GM19467 (cell line): ENCODE results near the gene SQSTM1.

Experiments
- ATAC-seq: cut with Tn5 transposase; IDR thresholded peaks from one replicate; pipeline ENCODE4 v1.9.1; 2021; ENCODE audit warnings: mild to moderate bottlenecking, moderate library complexity; ENCODE audit not compliant: unreplicated experiment

SQSTM1 gene

GRCh38 chr5:179794575-179794974 is 26.1 kb upstream of the SQSTM1 start:
- no peak for ATAC-seq

- ATAC-seq: no peak
Measured at GRCh38 chr5:179795049-179795862, 25.4 kb upstream of the SQSTM1 start.

GRCh38 chr5:179795863-179796833 is 24.6 kb upstream of the SQSTM1 start:
- peak; percentile 55 for ATAC-seq

DNA sequence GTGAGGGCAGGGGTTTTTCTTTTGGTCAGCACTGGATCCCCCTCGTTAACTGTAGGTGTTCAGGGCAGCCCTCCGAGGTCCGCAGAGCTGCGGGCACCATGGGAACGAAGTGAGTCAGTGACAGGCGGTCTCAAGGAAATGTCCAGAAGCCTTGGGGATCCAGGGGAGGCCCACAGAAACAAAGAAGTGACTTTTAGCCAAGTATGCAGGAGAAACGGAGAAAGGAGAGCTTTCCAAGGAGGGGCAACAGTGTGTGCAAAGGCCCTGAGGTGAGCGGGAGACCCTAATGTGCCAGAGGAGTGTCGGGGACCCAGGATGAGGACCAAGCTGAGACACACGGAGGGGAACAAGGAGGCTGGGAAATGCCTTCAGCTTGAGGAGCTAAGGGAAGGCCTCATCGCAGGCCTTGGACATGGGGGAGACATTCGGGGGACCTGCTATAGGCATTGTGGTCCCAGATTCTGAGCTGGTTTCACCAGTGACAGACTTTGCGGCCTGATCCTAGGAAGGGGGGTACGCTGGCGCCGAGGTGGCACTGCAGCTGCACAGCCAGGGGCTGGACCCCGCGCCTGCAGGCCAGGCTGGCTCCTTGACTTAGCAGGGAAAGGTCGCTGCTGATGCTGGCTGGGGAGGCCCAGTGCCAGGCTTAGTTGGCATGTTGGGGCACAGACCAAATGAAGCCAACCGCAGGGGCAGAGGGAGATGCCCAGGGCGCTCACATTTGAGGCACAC is 23.7 kb upstream of the SQSTM1 start:
- no peak for ATAC-seq

DNA sequence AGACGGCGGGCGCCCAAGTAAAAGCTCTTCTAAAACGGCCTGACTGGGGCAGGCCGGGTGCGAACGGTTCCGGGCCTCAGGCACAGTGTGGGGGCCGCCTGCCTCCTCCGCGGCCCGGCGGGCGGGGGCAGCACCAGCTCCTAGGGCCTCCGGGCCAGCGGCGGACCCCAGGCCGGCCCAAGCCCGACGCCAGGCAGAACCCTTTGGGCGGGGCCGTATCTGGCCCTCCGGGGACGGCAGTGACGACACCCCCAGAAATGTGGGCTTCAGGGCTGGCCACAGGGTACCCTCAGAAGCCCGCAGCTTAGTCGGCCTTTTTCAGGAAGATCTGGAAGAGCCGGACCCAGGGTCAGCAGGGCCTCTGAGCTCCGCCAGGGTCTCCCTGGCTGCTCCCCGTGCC is 23.0 kb upstream of the SQSTM1 start:
- no peak for ATAC-seq

DNA sequence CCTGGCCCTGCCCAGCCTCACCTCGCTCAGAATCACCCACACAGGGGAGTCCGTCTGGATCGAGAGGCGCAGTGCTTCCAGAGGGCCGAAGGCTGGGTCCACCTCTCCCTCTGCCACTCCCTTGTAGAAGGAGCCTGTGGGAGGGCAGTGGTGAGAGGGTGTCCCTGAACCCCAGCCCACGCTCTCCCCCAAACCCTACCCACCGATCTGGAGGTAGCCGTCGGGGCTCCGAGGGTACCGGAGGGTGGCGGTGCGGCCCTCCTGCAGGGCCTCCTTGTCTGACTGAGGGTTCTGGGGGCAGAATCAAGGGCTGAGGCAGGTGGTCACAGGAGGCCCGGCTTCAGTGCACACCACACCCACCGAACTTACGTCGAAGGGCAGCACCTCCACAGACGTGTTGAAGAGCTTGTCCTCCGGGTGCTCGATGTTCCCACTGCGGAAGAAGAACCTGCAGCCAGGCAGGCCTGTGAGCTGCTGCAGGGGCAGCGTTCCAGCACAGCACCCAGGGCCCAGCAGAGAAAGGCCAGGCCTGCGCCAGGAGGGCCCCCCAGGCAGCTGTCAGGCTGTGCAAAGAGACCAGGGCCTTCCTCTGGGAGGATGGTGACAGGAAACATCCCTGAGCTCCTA is 22.4 kb upstream of the SQSTM1 start:
- ATAC-seq: no peak

GRCh38 chr5:179798771-179799643 is 21.7 kb upstream of the SQSTM1 start:
- no peak for ATAC-seq

DNA sequence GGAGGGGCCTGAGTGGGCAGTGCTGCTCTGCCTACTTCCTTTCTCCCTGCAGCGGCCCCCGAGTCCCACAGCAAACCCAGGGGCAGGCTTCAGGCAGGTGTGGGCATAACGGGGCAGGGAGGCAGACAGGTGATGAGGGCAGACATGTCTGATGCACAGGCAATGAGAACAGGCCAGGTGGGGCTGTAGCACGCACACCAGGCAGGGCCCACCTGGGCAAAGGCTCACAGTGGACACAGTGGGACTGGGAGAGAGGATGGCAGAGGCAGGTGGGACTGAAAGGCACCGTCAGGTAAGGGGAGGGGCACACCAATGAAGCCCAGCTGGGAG is 21.1 kb upstream of the SQSTM1 start:
- no peak for ATAC-seq

- no peak for ATAC-seq
Measured at GRCh38 chr5:179800071-179800695, 20.5 kb upstream of the SQSTM1 start.

DNA sequence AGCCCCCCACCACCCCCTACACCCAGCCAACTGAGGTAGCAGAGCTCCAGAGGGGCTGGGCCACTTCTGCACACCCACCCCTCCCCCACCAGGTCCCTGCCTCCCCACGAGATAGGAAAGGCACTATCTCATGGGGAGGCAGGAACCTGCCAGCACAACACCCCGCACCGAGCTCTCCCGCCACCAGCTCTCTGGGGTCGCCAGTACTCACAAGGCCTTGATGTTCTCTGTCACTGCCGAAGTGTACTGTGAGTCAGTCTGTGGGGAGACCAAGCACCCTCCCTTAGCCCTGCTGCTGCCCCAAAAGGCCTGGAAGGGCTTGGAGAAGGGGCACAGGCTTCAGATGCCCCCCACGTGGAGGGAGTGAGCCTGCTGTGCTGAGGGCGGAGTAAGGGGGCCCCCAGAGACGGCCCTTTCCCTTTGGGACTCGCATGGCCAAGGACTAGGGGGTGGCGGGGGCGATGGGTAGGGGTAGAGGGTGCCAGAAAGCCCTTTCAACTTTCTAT is 20.0 kb upstream of the SQSTM1 start:
- no peak for ATAC-seq

- no peak for ATAC-seq
Measured at GRCh38 chr5:179801304-179802206, 19.1 kb upstream of the SQSTM1 start.

- ATAC-seq: no peak
Measured at GRCh38 chr5:179802207-179802883, 18.4 kb upstream of the SQSTM1 start.

DNA sequence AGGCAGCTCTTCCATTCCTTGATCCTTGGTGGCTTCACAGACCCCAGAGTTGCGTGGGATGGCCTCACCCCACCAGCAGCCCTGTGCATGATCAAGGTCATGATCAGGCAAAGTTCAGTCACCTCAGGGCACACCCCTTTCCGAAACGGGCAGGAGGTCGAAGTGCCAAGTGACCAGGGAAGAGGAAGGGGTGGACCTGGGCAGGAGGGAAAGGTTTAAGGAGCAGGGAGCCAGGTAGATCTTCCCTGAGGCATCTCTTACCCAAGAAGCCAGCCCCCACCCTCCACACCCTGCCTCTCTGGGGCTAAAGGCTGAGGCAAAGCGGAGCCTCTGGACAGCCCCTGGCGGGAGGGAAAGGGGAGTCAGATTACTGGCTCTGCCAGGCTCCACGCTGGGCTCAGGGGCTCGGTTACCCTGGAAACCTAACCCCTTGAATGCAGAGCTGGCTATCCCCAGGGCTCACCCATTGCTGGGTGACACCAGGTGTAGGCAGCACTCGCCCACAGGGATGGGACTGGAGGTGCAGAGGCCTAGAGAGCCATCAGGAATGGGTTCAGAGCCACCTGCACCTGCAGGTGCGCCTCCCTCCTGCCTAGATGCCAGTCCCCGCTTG is 17.6 kb upstream of the SQSTM1 start:
- ATAC-seq: no peak

DNA sequence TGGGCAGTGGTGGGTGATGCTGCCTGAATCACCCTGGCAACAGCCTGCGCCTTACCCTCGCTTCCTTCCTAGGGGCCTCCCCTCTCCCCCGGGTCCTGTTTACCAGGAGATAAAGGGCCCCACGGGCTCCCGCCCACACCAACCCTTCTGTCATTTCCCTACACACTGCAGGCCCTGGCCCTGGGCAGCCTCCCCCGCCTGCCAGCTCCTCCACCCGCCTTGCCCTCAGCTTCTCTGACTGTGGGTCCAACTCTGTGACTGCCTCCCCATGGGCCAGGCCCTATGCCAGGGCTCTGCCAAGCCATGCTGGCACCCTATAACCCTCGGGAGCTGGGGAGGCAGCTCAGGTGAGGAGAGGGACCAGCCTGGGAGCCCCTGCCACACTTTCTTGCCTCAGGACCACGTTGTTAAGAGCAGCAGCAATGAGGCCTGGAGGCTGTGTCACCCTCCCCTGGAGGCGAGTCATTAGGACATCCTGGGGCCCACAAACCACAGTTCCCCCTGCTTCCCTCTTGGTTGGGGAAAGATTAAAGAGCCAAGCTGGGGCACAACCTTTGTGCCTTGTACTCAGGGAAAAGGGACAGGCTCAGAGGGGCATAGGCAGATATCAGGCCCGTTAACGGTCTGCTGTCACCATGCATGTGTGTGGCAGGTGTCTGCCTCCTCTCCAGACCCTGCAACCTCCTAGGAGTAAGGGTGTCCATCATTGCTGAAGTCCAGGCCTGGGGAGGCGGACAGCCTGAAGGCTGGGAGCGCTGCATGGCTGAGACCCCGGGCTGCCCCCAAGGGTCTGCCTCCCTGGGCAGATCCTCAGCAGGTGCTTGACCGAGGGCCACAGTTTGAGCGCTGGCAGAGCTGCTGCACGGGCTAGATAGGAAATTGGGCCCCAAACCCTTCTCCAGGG is 16.8 kb upstream of the SQSTM1 start:
- ATAC-seq: no peak

DNA sequence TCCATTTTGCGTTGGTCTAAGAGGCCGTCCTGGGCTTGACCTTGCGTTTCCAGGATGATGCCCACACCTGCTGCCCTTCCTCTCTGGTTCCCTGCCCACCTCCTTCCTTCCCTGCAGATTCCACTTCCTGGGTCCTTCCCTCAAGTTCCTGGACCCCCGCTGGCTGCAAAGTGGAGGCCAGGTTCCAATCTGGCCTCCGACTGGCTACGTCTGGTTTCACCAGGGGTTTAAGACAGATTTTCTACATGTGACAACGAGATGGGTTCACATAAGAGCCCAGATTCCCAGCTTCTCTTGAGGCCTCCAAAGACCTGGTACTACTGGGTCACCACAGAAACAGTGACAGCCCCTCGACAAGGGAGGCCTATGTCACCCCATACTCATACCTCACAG is 16.2 kb upstream of the SQSTM1 start:
- no peak for ATAC-seq

GRCh38 chr5:179805070-179805528 is 15.6 kb upstream of the SQSTM1 start:
- no peak for ATAC-seq
